OCI-M2 (cell line): ENCODE measurements around the gene ARHGEF38.

ENCODE experiments used
- DNase-seq: peaks from one replicate; lab custom pipeline; 2025; ENCODE audit not compliant: unreplicated experiment; lab: John Stamatoyannopoulos, UW

The ARHGEF38 gene

DNA sequence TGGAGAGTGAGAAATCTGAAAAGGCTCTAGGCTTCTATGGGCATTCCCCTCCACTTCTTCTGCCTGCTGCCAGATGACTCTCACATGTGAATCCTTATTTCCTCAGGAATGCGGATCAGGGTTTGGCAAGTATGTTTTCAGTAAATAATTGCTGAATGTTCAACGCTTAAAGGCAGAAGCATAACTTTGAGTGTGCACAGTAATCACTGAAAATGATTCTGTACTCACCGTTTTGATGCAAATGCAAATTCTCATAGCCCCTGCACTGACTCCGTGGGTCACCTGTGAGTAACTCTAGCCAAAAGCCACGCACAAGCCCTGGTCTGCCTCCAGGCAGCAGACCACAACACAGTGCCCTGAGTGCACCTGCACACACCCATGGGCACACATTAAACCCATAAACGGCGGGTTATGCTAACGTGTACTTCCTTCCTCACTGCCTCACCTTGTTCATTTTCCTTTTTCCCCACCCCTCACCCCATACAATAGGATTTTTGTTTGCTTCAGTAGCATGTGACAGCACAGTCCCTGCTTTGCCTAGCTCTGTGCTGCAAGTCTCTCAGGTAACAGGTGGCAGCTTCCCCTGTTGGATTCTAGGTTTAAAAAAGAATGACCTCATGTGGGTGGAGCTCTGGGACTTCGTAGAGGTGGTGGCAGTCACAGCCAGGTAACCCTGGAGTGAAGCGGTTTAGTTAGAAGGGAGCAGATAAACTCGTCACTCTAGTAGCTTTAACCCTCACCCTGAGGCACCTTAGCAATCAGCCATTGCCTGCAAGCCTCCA, at the start of gene ARHGEF38:
TSS of gene ARHGEF38 (plus strand) at position 656 of the 782 bp plus-strand sequence. CDS start 146 bp downstream, outside the sequence.
- DNase-seq, result no peak

DNA sequence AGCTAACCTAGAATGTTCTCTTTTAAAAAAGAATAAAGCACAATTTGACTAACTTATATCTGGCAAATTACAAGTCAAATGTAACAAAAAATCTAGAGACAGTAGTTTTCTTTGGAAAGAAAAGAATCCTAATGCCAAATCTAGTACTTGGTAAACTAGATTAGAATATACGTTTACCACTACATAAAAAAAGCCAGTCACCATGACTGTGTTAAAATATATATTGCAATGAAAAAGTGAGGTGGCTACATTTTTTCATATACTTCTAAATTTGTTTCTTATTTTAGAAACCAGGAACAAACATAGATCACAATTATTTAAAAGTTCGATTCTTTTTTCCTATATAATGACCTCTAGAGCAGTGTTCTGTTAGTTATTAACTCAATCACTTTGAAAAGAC, 48.9 kb upstream of the ARHGEF38 start:
- DNase-seq, result no peak

- DNase-seq, result no peak
Measured at GRCh38 chr4:105504744-105505143, 47.7 kb upstream of the ARHGEF38 start.

GRCh38 chr4:105509291-105509690, 43.1 kb upstream of the ARHGEF38 start:
- no peak for DNase-seq

DNA sequence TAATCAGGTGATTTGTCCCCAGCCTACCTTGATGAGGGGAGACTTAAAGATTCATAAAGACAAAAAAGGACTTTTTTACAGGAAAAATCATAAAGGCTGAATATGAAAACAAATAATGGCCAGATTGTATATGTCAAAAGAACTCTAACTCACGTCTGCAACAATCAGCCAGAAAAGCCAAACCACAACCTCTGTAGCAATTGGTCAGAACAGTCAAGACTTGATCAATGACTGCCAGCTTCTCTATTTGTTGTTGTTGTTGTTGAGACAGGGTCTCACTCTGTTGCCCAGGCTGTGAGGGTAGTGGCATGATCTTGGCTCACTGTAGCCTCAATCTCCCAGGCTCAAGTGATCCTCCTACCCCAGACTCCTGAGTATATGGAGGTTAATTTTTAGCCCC, 42.7 kb upstream of the ARHGEF38 start:
- DNase-seq, result no peak

- DNase-seq, result no peak
Measured at GRCh38 chr4:105510245-105510644, 42.2 kb upstream of the ARHGEF38 start.

- peak; percentile 45 for DNase-seq
Measured at GRCh38 chr4:105520819-105521790, 31.3 kb upstream of the ARHGEF38 start.

GRCh38 chr4:105526656-105527055, 25.8 kb upstream of the ARHGEF38 start:
- DNase-seq, result no peak

- DNase-seq, result no peak
Measured at GRCh38 chr4:105527081-105527480, 25.3 kb upstream of the ARHGEF38 start.

GRCh38 chr4:105536601-105537000, 15.8 kb upstream of the ARHGEF38 start:
- DNase-seq, result no peak

GRCh38 chr4:105541420-105541819, 11.0 kb upstream of the ARHGEF38 start:
- DNase-seq, result no peak

DNA sequence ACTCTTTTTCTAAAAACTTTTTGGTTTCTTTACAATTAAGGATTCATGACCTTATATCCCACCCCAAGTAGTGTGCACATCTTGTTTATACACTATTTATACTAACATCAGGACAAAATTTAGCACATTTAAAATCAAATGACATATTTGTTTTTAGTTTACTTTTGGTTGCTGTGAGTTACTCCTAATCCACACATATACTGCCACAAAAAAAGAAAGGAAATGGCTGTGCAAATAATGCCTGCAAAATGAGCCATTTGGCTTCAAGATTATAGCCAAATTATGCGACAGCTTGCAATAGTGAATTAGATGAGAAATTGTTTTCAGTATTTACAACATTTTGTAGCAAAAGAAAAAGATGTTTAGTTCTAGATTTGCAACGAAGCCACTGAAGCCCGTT, 10.4 kb upstream of the ARHGEF38 start:
- DNase-seq, result no peak

DNA sequence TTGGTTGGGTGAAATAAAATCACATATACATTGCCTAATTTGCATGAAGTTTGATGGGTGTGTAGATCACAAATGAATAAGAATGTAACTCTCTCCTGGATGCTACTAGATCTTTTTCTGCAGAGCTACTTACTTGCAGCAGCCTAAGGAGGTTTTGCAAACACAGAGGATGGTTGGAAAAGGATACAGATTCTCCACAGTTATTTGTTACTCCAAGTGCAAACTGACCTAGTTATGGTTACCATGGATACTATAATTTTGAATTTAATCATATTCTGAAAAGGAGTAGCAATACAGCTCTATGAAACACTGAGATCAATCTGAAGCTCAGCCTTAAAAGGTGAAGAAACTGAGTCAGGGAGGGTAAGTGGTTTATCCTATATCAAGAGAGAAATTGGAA, 9.1 kb upstream of the ARHGEF38 start:
- no peak for DNase-seq

DNA sequence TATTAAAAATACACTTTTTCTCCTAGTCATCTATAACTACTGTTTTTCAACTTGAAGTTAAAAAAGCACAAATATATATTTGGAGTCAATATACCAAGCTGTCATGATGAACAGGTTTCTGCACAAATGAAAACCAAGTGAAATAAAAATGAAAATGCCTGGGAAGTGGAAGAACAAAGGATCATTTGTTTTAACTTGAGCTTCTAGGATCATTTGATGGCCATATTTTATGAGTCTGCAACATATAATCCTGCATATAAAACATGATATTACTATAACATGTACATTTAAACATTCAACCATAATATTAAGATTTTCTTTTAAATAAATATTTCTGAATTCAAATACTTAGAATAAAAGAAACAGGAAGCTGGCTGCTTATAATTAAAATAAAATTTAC, 8.5 kb upstream of the ARHGEF38 start:
- no peak for DNase-seq

GRCh38 chr4:105544520-105545286, 7.7 kb upstream of the ARHGEF38 start:
- DNase-seq, result no peak

DNA sequence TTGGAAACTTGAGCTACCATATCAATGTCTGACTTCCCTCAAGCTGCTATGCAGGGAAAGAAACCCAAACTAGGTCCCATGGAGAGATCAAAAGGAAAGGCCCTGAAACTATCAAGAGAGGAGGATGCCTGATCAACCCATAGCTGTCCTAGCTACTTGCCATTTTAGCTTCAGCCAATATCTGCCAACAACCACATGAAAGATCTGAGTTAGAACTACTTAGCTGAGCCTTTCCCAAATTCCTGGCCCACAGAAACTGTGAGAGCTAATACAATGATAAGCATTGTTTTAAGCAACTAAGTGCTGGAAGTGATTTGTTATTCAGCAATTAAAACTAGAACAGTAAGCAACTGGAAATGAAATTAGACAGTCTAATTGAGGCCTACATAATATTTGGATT, 6.3 kb upstream of the ARHGEF38 start:
- no peak for DNase-seq

- DNase-seq, result no peak
Measured at GRCh38 chr4:105547769-105548168, 4.7 kb upstream of the ARHGEF38 start.

DNA sequence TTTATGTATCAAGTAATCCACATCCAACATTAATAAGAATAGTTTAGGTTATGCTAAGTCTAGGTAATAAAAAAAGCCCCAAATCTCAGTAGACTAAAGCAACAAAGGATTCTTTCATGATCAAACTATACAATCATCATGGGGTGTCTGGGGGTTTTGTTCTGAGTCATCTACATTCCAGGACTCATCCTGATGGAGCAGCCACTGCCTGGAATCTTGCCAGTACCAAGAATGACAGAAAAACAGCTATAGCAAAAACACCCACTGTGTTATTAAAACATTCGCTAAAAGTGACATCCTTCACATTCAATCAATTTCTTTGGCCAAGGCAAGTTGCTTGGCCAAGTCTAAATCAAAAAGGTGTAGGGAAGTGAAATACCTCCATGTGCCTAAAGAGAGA, 3.9 kb upstream of the ARHGEF38 start:
- no peak for DNase-seq

GRCh38 chr4:105550641-105551040, 1.8 kb upstream of the ARHGEF38 start:
- no peak for DNase-seq

GRCh38 chr4:105555409-105555808, 3.0 kb downstream of the ARHGEF38 start:
- no peak for DNase-seq

DNA sequence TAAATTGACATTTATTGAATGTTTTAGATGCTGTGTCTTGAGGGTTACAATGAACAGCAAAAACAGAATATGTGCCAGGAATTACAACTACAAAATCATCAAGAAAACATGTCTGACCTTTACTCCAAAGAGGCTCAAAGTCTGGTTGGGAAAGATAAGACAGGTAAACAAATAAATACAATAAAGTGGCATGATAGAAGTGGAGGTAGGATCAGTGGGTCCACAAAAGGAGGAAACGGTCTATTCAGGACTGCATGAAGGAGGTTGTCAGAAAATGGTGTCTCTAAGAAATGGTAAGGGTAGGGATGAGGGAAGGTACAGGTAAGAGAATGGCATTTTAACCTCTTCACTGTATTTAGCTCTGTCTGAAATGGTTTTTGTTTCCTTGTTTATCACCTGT, 3.8 kb downstream of the ARHGEF38 start:
- no peak for DNase-seq
